GM21723 (cell line): Measurements from ENCODE around the gene FAM3B.

Experiments used
- ATAC-seq: cut with Tn5 transposase; IDR thresholded peaks from one replicate; pipeline ENCODE4 v1.9.1; 2021; ENCODE audit warnings: mild to moderate bottlenecking, moderate library complexity; ENCODE audit not compliant: unreplicated experiment

FAM3B gene

GRCh38 chr21:41317458-41317857 is 857 bp downstream of the FAM3B start:
- no peak for ATAC-seq

- ATAC-seq: no peak
Measured at GRCh38 chr21:41318218-41318617, 1.6 kb downstream of the FAM3B start.

GRCh38 chr21:41319273-41319672 is 2.7 kb downstream of the FAM3B start:
- ATAC-seq: no peak

GRCh38 chr21:41321211-41321907 is 4.8 kb downstream of the FAM3B start:
- no peak for ATAC-seq

GRCh38 chr21:41321908-41322495 is 5.4 kb downstream of the FAM3B start:
- ATAC-seq: no peak

- no peak for ATAC-seq
Measured at GRCh38 chr21:41322496-41323382, 6.1 kb downstream of the FAM3B start.

GRCh38 chr21:41325138-41325912 is 8.7 kb downstream of the FAM3B start:
- ATAC-seq: no peak

- ATAC-seq: no peak
Measured at GRCh38 chr21:41326414-41327080, 9.9 kb downstream of the FAM3B start.

GRCh38 chr21:41327753-41328152 is 11.2 kb downstream of the FAM3B start:
- no peak for ATAC-seq

GRCh38 chr21:41328660-41329607 is 12.3 kb downstream of the FAM3B start:
- ATAC-seq: no peak

GRCh38 chr21:41333752-41334151 is 17.2 kb downstream of the FAM3B start:
- ATAC-seq: no peak

GRCh38 chr21:41337515-41337914 is 20.9 kb downstream of the FAM3B start:
- no peak for ATAC-seq

- ATAC-seq: no peak
Measured at GRCh38 chr21:41338455-41338854, 21.9 kb downstream of the FAM3B start.

GRCh38 chr21:41342035-41342434 is 25.4 kb downstream of the FAM3B start:
- ATAC-seq: no peak

GRCh38 chr21:41344146-41344545 is 27.5 kb downstream of the FAM3B start:
- no peak for ATAC-seq

GRCh38 chr21:41345356-41345755 is 28.8 kb downstream of the FAM3B start:
- no peak for ATAC-seq

- ATAC-seq: no peak
Measured at GRCh38 chr21:41345934-41346685, 29.5 kb downstream of the FAM3B start.

GRCh38 chr21:41346758-41347157 is 30.2 kb downstream of the FAM3B start:
- ATAC-seq: no peak

- ATAC-seq: no peak
Measured at GRCh38 chr21:41348434-41348833, 31.8 kb downstream of the FAM3B start.
